BJ (cell line): Measurements from ENCODE around the gene DAPP1. TPM values are rescaled to one million over a fixed set of nuclear protein-coding genes. Genes with fewer than 3 reads are reported as not detected.

ENCODE experiments used
- CTCF ChIA-PET: fragments of 350-600 bp; formaldehyde crosslinking; extraction: SDS; loops from one replicate; lab custom pipeline; 2021; ENCODE audit warnings: antibody characterized with exemption, inconsistent platforms; lab: Yijun Ruan, JAX
- POLR2A ChIA-PET: fragments of 300-600 bp; sonication (Branson Sonifier 250); formaldehyde crosslinking; extraction: SDS; loops from one replicate; lab custom pipeline; 2021; ENCODE audit warnings: antibody characterized with exemption; lab: Charles Lee
- DNase-seq: peaks from one replicate; pipeline ENCODE4 v3.0.0-alpha.2; 2011; ENCODE audit warnings: low read depth
- H3K27me3 ChIP-seq: 2 replicates; pipeline ENCODE4 v1.6.0; 2011; ENCODE audit warnings: low read length; ENCODE audit not compliant: control insufficient read depth, insufficient read depth
- H3K36me3 ChIP-seq: 2 replicates; pipeline ENCODE4 v1.5.1; 2011; ENCODE audit warnings: low read length; ENCODE audit not compliant: control insufficient read depth, insufficient read depth
- H3K4me3 ChIP-seq: 2 replicates; pipeline ENCODE4 v1.5.1; 2011; ENCODE audit warnings: low read depth, mild to moderate bottlenecking, control low read depth, low read length
- CTCF ChIP-seq: IDR thresholded peaks from 2 replicates; pipeline ENCODE4 v1.5.1; 2011; ENCODE audit warnings: low read depth, mild to moderate bottlenecking, control low read depth, inconsistent platforms, low read length, moderate library complexity; ENCODE audit not compliant: insufficient read depth
- polyA plus RNA-seq: library from polyadenylated mRNA; depleted of rRNA; stranded (reverse); fragments of >200 nt; gene quantifications from 2 replicates; pipeline ENCODE4 v1.2.3, GENCODE V29; 2011

The DAPP1 gene
- polyA plus RNA-seq, 1 experiment, result not detected

DNA sequence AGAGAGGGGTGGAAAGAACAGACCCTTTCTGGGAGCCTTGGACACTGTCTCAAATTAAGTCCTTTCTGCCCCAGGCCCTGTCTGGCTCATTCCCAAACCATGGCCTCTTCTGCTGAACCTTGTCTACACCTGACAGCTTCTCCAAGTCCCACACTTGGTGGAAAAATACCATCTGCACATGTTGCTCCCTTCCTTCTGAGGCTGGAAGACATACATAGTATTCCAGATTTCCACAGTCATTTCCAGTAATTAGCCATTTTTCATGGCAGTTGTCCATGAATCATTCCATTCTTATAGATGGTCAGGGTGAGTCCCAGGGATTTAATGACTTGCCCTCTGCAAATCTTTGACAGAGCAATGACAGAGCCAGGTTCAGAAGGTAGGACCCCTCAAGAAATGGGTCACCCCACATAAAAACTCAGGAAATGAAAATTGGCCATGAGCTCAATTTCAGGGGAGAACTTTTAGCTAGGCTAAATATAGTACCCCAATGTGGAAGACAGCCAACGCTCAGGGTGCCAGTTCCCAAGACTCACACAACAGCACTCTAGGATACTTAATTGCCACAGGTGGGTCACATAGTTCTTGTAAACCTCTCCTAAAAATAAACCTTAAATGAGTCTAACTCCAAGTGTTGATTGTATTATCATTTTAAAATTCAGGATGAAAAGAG lies 16.2 kb upstream of the DAPP1 start:
- ChIA-PET CTCF (no interaction called here), POLR2A (no interaction called here)
- H3K36me3 ChIP-seq, result no peaks in the 10 kb centered on the region
- no peak overlapping the region for H3K4me3 ChIP-seq
- no peak for DNase-seq
- no peak for TF ChIP-seq CTCF
- peaks cover 1% of the 10 kb centered on the region; the same call in 1 of the 2 replicates for H3K27me3 ChIP-seq

DNA sequence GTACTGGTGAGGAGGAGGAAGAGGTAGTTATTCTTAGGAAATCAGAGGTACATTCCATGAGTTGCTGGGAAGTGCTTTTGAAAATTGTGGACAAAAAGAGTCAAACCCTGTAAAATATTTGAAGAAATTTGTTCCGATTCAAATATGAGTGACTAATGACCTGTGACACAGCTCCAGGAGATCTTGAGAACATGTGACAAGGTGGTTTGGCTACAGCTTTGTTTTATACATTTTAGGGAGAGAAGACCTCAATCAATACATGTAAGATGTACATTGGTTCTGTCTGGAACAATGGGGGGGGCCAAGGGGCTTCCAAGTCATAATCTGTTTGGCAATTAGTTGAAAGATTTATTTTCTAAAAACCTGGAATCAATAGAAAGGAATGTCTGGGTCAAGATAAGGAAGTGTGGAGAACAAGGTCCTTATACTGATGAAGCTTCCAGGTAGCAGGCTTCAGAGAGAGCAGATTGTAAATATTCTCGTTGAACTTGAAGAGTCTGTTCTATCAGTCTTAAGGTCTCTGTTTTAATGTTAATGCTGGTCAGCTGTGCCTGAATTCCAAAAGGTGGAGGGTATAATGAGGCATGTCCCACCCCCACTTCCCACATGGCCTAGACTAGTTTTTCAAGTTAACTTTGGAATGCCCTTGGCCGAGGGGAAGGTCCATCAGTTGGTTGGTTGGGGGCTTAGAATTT lies 15.5 kb upstream of the DAPP1 start:
- no peaks in the 10 kb centered on the region for H3K36me3 ChIP-seq
- CTCF ChIA-PET, result no interaction called here
- H3K4me3 ChIP-seq, result no peak overlapping the region
- no peak for TF ChIP-seq CTCF
- DNase-seq, result no peak
- H3K27me3 ChIP-seq, result peaks cover 1% of the 10 kb centered on the region; the same call in 1 of the 2 replicates
- POLR2A ChIA-PET, result no interaction called here

- ChIA-PET POLR2A (no interaction called here), CTCF (interaction anchor here (2.1 kb wide), 1 partner anchor 144 kb away, joined by 5 read pairs; no protein-coding TSS in a partner anchor)
- no peak for TF ChIP-seq CTCF
- no peaks in the 10 kb centered on the region for H3K36me3 ChIP-seq
- H3K27me3 ChIP-seq, result peaks cover 1% of the 10 kb centered on the region; the same call in 1 of the 2 replicates
- no peak for DNase-seq
- H3K4me3 ChIP-seq, result no peak overlapping the region
Observed at GRCh38 chr4:99803566-99804101, 13.0 kb upstream of the DAPP1 start.

DNA sequence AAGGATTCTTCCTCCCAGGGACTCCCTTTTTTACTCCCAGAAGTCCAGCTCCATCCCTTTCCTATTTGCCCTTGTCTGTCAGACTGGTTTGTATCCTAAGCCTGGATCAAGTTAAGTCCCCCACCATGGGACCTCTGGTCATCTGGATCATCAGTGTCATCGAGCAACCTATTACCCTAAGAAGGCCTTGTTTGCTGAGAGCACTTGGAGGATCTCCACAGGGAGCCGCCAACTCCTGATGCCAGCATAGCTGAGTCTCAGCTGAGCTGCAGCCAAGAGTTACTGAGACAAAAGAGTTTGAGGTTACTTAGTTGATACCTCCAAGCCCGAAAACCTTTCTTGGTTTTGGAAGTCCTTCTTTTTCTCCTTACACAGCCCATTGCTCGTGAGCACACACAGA lies 10.1 kb upstream of the DAPP1 start:
- CTCF ChIA-PET, result interaction anchor here (1.6 kb wide), 1 partner anchor 13 kb away, joined by 3 read pairs; no protein-coding TSS in a partner anchor
- no peak overlapping the region for H3K4me3 ChIP-seq
- TF ChIP-seq CTCF, result no peak
- no peaks in the 10 kb centered on the region for H3K36me3 ChIP-seq
- POLR2A ChIA-PET, result no interaction called here
- peaks cover 1% of the 10 kb centered on the region; the same call in 1 of the 2 replicates for H3K27me3 ChIP-seq
- no peak for DNase-seq

- CTCF ChIA-PET, result interaction anchor here (1.0 to 2.2 kb wide), 9 partner anchors 8 to 245 kb away, joined by 3 to 19 read pairs (median 4); partner anchors contain the start of gene TRMT10A
- Histone ChIP-seq H3K36me3 (no peaks in the 10 kb centered on the region), H3K4me3 (no peak overlapping the region), H3K27me3 (peaks cover 1% of the 10 kb centered on the region; the same call in 1 of the 2 replicates)
- POLR2A ChIA-PET, result no interaction called here
- TF ChIP-seq CTCF, result no peak
- no peak for DNase-seq
Observed at GRCh38 chr4:99807666-99808065, 9.0 kb upstream of the DAPP1 start.
